ENCODE results near the gene OSBPL2.

OSBPL2 gene

DNA sequence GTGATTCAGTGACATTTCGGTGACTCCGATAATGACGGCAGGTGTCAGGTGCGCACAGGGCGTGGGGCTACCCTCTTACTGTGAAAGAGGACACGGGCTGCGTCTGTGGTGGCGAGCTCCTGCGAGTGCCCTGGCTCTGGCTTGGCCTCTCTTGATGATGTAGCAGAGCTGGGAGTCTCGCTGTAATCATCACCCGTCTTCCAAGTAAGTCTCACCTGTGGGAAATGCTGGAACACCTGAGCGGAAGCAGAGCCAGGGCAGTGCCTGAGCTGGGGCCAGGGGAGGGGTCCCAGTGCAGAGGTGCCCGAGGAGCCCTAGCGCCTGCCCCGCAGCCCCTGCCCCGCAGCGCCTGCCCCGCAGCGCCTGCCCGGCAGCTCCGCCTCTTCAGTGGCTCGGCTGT lies 4.8 kb downstream of the OSBPL2 start:
- no peak for ATAC-seq
- Mint-ChIP-seq H3K27ac (no peak overlapping the region), H3K4me3 (no peak overlapping the region), H3K4me1 (peaks cover 27% of the 10 kb centered on the region), H3K36me3 (ENCODE audit: low read depth) (peaks cover 3% of the 10 kb centered on the region), H3K27me3 (no peaks in the 10 kb centered on the region), H3K9me3 (no peaks in the 10 kb centered on the region)
- DNase-seq: no peak

DNA sequence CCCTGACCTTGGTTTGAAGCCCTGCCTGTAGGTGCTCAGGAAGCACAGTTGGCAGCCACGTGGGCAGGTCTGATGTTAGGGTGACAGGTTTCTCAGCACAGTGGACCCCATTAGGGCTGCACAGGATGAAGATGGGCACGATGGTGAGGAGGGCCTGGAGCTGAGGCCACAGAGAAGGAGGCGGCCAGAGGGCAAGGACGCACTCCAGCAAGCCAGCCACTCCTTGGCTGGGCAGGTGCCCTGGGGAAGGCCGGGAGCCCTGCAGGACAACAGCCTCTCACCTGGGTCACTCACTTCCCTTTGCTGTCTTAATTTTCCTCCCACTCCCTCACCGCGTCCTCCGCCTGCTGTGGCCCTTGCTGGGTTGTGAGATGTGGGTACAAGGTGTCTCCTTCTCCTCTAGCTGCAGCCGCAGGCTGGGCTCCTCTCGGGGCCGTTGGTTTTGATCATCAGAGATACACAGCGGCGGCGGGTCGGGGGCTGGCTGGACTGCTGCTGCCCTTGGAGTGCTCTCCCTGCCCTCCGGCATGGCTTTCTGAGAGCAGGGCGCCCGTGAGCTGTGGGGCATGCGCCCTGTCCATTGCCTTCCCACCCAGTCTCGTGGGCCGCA lies 5.7 kb downstream of the OSBPL2 start:
- peaks cover 28% of the 10 kb centered on the region for H3K4me1 Mint-ChIP-seq
- H3K36me3 Mint-ChIP-seq (ENCODE audit: low read depth): peaks cover 3% of the 10 kb centered on the region

DNA sequence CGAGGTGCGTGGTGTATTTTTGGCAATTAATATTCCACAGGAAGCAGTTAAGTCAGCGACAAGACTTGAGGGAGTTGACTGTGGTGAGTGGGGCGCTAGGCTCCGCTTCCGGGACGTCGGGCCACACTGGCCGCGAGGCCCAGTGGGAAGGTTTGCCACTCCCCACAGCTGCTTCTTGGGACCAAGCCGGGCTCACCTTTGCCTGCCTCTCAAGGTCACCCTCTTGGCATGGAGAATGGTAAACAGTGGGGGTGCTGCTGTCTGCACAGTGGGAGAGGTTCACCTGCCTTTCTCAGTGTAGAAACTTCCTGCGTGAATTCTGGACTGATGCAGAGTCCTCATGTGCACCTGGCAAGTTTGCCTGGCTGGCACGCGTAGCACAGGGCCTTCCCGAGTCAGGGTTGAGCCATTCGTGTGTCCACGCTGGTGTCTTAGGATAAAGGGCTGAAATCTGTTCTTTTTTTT lies 6.4 kb downstream of the OSBPL2 start:
- no peaks in the 10 kb centered on the region for H3K27me3 Mint-ChIP-seq
- H3K36me3 Mint-ChIP-seq (ENCODE audit: low read depth): peaks cover 3% of the 10 kb centered on the region
- no peak overlapping the region for H3K27ac Mint-ChIP-seq
- H3K4me3 Mint-ChIP-seq: no peak overlapping the region
- DNase-seq: no peak
- no peak for ATAC-seq
- H3K9me3 Mint-ChIP-seq: no peaks in the 10 kb centered on the region
- H3K4me1 Mint-ChIP-seq: peaks cover 28% of the 10 kb centered on the region

More for the DNA sequence above, 5.7 kb downstream of the OSBPL2 start:
- Mint-ChIP-seq H3K27ac (no peak overlapping the region), H3K4me3 (no peak overlapping the region), H3K9me3 (no peaks in the 10 kb centered on the region), H3K27me3 (no peaks in the 10 kb centered on the region)
- DNase-seq (no peak), ATAC-seq (no peak)

DNA sequence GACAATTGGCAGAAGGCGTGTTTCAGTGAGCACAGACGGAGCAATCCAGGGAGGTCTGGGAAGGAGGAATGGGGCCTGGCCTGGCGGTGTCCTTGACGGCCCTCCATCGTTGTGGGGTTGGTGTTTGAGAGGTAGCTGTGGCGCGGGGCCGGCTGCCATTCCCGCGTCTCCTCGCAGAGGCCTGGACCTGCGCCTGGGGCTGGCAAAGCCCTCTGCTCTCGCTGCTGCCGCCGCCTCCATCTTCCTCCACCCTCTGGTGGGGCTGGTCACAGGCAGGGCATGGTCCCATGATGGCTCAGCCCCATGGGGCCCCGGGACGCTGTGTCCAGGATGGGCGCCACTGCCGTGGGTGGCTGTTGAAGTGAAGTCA lies 7.6 kb downstream of the OSBPL2 start:
- Mint-ChIP-seq H3K27me3 (no peaks in the 10 kb centered on the region), H3K4me1 (peaks cover 24% of the 10 kb centered on the region), H3K9me3 (no peaks in the 10 kb centered on the region), H3K4me3 (no peak overlapping the region), H3K36me3 (ENCODE audit: low read depth) (peaks cover 3% of the 10 kb centered on the region), H3K27ac (no peak overlapping the region)
- no peak for ATAC-seq
- no peak for DNase-seq

DNA sequence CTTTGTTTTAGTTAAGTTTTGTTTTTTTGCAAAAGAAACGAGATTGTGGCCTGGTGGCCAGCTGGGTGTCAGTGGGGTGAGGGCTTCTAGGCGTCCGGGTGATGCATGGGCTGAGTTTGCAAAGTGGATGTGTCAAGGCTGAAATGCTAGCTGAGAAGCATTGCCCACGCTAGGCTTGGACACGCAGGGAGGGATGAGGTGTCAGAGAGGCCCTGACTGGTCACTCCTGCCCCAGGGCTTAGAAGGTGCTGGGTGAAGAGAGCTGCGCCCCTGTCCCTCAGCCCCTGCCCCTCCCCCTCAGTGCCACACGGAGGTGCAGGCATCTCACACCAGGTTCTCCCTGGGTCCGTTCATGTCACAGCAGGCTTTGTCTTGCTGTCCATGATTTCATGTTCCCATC lies 8.1 kb downstream of the OSBPL2 start:
- ATAC-seq: no peak
- no peak for DNase-seq
- Mint-ChIP-seq H3K36me3 (ENCODE audit: low read depth) (peaks cover 3% of the 10 kb centered on the region), H3K27ac (no peak overlapping the region), H3K4me1 (peaks cover 21% of the 10 kb centered on the region), H3K27me3 (no peaks in the 10 kb centered on the region), H3K4me3 (no peak overlapping the region), H3K9me3 (no peaks in the 10 kb centered on the region)

DNA sequence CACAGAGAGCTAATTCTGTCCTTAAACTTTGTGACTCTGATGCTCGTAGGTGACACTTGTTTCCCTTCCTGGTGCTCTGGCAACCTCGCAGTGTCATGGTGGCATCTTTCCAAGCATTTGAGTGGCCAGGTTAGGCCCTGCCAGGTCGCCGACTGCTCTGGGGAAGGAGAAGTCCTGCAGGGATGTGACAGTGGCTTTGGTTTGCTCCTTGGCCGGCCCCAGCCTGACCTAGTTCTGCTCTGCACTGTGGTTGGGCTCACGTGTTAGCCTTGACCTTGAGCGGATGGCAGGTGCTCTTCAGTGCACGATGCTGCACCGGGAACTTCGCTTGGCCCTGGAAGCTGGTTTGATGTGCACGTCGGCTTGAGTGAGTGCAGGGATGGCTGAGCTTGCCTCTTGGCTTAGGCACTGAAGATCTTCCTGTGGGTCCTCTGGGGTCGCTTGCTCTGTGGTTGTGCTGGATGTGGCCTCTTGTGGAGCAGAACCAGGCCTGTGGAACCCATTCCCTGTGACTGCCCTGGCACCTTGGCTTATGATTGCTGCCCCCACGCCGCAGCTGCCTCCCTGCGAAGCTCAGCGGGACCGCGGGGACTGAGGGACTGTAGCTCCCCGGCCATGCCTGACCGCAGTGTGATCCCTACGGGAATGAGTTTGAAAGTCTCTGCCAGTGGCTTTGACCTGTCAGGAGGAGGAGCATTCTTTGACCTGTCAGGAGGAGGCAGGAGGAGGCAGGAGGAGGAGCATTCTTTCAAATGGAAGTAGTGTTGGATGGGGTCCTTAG lies 8.7 kb downstream of the OSBPL2 start:
- Mint-ChIP-seq H3K9me3 (no peaks in the 10 kb centered on the region), H3K27ac (no peak overlapping the region), H3K27me3 (no peaks in the 10 kb centered on the region), H3K4me1 (peaks cover 17% of the 10 kb centered on the region), H3K36me3 (ENCODE audit: low read depth) (peaks cover 2% of the 10 kb centered on the region), H3K4me3 (no peak overlapping the region)
- no peak for ATAC-seq
- no peak for DNase-seq

DNA sequence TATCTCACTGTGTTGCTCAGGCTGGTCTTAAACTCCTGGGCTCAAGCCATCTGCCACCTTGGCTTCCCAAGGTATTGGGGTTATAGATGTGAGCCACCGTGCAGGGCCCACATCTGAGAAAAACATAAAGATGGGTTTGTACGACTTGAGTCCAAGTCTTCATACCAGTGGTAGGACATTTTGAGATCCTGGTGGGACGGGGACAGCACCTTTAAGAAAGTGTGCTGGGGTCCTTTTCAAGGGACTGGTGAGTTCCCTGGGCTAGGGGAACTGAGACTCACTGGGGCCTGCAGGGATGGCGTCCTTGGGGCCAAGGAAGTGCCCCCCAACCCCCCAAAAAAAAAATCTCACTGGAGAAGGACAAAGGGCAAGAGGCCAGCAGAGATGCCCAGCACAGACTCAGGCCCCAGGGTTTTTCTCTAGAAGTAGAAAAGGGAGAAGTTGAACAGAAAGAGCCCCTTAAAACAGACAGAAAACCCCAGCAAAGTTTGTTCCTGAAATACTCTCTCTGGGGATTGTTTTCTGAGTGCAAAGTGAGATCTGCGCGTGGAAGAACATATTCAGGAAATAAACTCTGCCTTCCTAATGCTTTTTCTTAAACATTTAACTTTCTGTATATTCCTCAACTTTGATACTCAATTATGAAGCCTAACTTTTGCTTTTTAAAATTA lies 10.7 kb downstream of the OSBPL2 start:
- H3K27ac Mint-ChIP-seq: no peak overlapping the region
- peaks cover 19% of the 10 kb centered on the region for H3K4me1 Mint-ChIP-seq
- no peaks in the 10 kb centered on the region for H3K9me3 Mint-ChIP-seq
- no peak for DNase-seq
- ATAC-seq: no peak
- no peaks in the 10 kb centered on the region for H3K36me3 Mint-ChIP-seq (ENCODE audit: low read depth)
- no peak overlapping the region for H3K4me3 Mint-ChIP-seq
- no peaks in the 10 kb centered on the region for H3K27me3 Mint-ChIP-seq

DNA sequence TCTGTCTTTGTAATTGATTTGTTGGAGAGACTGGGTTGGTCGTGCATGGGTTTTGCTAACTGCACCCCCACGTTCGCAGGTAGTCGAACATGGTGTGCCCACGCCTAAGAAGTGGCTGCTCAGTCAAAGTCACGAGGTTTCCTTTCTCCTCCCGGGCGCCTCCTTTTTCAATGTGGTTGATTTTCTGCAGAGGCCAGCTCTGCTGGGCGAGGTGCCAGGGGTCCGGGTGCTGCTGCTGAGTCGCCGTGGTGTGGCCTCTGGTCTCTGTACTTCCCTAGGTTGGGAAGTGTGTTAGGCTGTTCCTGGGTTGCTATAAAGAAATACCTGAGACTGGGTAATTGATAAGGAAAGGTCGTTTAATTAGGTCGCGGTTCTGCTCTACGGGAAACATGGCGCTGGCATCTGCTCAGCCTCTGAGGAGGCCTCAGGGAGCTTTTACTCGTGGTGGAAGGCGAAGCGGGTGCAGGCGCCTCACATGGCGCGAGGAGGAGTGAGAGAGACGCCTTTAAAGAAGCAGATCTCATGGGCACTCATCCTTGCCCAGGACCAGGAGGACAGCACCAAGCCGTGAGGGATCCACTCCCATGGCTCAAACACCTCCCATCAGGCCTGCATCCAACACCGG lies 14.1 kb downstream of the OSBPL2 start:
- H3K36me3 Mint-ChIP-seq (ENCODE audit: low read depth): peaks cover 4% of the 10 kb centered on the region
- DNase-seq (no peak), ATAC-seq (no peak)
- no peaks in the 10 kb centered on the region for H3K9me3 Mint-ChIP-seq
- no peak overlapping the region for H3K27ac Mint-ChIP-seq
- H3K4me3 Mint-ChIP-seq: no peak overlapping the region
- H3K27me3 Mint-ChIP-seq: no peaks in the 10 kb centered on the region
- peaks cover 15% of the 10 kb centered on the region for H3K4me1 Mint-ChIP-seq

DNA sequence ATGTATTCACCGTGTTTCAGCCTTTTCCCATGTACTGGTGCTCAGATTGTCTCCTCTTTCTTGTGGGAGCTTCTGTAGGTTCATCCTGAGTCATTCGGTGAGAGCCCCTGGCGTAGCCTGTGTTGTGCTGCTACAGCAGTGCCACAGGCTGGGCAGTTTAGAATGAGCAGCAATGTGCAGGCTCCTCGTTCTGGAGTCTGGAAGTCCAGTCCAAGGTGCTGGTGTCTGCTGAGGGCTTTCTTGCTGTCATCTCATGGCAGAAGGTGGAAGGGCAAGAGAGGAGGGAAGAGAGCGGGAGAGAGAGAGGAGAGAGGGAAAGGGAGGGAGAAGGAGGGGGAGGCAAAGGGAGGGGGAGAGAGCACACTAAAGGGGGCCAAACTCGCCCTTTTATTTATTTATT lies 15.1 kb downstream of the OSBPL2 start:
- Mint-ChIP-seq H3K9me3 (no peaks in the 10 kb centered on the region), H3K4me3 (no peak overlapping the region), H3K27ac (no peak overlapping the region), H3K36me3 (ENCODE audit: low read depth) (peaks cover 4% of the 10 kb centered on the region), H3K4me1 (peaks cover 15% of the 10 kb centered on the region), H3K27me3 (no peaks in the 10 kb centered on the region)
- ATAC-seq (no peak), DNase-seq (no peak)

DNA sequence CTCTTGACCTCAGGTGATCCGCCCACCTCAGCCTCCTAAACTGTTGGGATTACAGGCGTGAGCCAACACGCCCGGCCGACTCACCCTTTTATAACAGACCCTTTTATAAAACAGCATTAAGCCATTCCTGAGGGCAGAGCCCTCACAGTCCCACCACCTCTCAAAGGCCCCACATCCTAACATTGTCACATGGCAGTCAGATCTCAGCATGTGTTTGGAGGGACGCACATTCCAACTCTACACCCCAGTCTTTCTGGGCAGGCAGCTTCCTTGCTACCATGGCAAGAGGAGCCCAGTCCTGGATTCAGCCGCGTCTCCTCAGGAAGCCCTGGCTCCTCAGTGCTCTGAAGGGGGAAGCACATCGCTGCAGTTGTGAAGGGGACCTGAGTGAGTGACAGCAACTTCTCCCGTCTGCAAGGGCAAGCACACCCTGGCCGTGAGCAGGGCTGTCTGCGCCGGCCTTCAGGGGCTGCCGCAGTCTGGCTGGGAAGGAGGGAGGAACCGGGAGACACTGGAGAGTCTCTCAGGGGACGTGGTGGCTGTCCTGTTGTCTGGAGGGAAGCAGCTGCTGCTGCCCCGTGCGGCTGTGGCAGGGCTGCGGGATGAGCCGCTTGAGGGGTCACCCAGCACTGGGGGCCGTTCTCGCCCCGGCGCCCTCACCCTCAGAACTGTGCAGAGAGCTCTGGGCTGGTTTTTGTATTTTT lies 15.9 kb downstream of the OSBPL2 start:
- ATAC-seq: no peak
- H3K27ac Mint-ChIP-seq: no peak overlapping the region

DNA sequence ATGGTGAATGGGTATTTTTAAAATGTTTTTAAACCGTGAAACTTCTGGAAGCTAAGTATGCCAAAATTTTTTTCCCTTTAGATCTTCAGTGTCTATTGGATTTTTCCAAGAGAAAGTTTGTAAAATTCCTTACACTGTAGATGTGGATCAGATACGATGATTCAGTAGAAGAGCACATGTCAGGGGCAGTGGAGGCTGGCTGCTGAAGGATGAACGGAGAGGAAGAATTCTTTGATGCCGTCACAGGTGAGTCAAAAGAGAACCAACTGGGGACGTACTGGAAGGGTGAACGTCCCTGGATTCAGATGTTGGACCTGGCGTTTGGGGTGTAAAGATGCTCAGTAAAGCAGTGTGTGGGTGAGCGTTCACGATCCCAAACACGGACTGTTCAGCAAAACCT lies 17.7 kb downstream of the OSBPL2 start:
- peaks cover 4% of the 10 kb centered on the region for H3K36me3 Mint-ChIP-seq (ENCODE audit: low read depth)
- DNase-seq (no peak), ATAC-seq (no peak)
- H3K27me3 Mint-ChIP-seq: no peaks in the 10 kb centered on the region
- peaks cover 8% of the 10 kb centered on the region for H3K4me1 Mint-ChIP-seq
- H3K4me3 Mint-ChIP-seq: no peak overlapping the region
- no peaks in the 10 kb centered on the region for H3K9me3 Mint-ChIP-seq
- no peak overlapping the region for H3K27ac Mint-ChIP-seq

More for the DNA sequence above, 15.9 kb downstream of the OSBPL2 start:
- Mint-ChIP-seq H3K4me1 (peaks cover 12% of the 10 kb centered on the region), H3K9me3 (no peaks in the 10 kb centered on the region), H3K36me3 (ENCODE audit: low read depth) (peaks cover 4% of the 10 kb centered on the region), H3K4me3 (no peak overlapping the region), H3K27me3 (no peaks in the 10 kb centered on the region)
- no peak for DNase-seq

DNA sequence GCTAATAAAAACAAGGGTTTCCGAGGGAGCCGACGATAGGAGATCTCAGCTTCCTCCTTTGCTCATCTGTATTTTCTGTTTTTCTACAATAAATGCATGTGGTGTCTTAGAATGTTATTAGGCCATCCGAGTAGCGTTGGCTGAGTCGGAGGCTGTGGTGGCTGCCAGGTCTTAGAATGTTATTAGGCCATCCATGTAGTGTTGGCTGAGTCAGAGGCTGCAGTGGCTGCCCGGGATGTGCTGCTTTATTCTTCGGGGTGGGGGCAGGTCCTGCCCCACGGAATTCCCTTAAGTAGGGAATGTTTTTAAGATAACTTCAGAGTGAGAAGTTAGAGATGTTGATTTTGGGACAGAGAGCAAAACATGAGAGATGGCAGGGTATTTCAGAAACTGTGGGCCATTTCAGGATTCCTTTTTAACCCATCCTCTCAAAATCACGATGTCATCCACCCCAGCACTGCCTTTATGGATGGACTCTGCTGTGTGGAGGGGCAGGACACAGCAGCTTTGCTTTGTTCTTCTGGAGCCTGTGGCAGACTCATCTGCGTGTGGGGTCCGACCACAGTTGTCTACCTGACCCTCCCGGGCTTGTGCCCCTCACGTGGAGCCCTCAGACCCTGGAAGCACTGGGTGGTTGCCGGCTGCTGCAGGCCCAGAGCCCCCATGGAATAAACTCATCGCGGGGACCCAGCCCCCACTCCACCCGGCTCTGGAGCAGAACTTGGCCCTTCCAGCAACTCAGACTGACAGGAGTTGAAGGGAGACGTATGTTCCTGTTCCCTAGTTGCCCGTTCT lies 20.4 kb downstream of the OSBPL2 start:
- no peak overlapping the region for H3K27ac Mint-ChIP-seq
- no peak for ATAC-seq
- H3K4me1 Mint-ChIP-seq: peaks cover 2% of the 10 kb centered on the region
- H3K9me3 Mint-ChIP-seq: no peaks in the 10 kb centered on the region
- H3K4me3 Mint-ChIP-seq: no peak overlapping the region
- peaks cover 9% of the 10 kb centered on the region for H3K36me3 Mint-ChIP-seq (ENCODE audit: low read depth)
- DNase-seq: no peak
- no peaks in the 10 kb centered on the region for H3K27me3 Mint-ChIP-seq

DNA sequence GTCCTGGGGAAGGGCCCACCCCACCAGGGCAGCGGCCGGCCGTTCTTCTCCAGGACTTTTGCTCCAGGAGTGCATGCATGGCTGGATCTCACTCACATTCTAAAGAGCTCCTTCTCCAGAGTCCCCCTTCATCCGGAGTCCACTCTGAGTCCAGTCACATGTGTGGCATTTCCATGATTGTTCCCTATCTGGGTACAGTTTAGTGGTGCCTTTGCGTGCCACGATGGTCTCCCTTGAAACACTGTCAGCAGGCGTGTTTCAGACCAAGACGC lies 20.9 kb downstream of the OSBPL2 start:
- ATAC-seq (no peak), DNase-seq (no peak)
- Mint-ChIP-seq H3K4me1 (no peaks in the 10 kb centered on the region), H3K9me3 (no peaks in the 10 kb centered on the region), H3K27ac (no peak overlapping the region), H3K27me3 (no peaks in the 10 kb centered on the region), H3K36me3 (ENCODE audit: low read depth) (peaks cover 10% of the 10 kb centered on the region), H3K4me3 (no peak overlapping the region)

DNA sequence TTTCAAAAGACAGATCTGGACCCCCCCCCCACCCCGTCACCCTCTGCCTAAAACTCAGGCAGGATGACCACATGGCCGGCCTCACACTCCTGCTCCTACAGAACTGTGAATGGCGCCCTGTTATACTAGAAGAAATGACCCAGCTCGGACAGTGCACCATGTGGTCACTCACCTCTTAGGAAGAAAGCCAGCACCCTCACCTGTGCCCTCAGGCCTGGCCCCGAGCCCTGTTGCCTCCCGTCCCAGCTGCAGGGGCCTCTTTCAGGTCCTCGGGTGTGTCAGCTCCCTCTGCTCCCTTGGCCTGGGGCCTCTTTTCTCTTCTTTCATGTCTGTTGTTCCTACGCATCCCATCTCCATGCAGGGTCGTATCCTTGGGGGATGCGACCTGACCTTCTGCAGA lies 23.7 kb downstream of the OSBPL2 start:
- H3K36me3 Mint-ChIP-seq (ENCODE audit: low read depth): peaks cover 20% of the 10 kb centered on the region
- H3K9me3 Mint-ChIP-seq: no peaks in the 10 kb centered on the region

More for the DNA sequence above, 23.7 kb downstream of the OSBPL2 start:
- H3K27ac Mint-ChIP-seq: no peak overlapping the region
- no peak for DNase-seq
- no peaks in the 10 kb centered on the region for H3K4me1 Mint-ChIP-seq
- H3K4me3 Mint-ChIP-seq: no peak overlapping the region
- ATAC-seq: no peak
- no peaks in the 10 kb centered on the region for H3K27me3 Mint-ChIP-seq
